ENCODE results near the gene ZNF524.

DNA sequence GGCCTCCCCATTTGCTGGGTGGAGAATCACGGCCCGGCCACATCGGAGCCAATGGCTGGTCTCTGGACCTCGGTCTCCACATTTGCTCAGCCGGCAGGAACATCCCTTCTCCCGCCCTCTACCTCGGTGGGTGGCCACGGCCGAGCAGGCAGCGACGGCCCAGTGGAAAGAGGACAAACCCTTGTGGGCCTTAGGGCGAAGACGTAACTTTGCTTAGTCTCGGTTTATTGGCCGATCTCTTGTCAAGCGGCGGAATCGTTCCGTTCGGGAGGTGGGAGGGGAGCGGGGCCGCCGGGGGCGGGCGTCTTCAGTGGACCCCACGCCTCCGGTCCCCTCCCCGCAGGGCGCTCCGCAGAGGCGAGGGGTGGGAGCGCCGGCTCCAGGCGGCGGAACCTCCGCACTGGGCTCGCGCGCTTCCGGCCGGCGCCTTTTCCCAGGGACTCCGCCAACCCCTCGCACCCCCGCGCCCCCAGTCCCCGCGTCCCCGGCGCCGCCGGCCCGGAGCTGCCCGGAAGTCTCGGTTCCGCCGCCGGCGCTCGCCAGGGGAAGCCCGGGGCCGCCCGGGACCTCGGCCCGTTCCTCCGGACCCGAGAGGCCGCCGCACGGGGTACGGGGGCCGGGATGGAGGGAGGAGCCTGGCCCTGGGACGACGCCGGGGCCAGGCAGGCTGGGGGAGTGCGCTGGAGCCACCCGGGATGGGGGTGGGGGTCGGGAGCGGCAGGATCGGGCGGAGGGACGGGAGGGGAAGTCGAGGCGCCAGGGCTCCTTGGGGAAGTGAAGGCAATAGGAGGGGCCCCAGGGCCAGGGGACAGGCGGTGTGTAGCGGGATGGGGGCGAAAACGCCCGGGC, 40.7 kb downstream of the ZNF524 start, which contains the start of gene ZNF580:
- TF ChIP-seq, protein P1, sequence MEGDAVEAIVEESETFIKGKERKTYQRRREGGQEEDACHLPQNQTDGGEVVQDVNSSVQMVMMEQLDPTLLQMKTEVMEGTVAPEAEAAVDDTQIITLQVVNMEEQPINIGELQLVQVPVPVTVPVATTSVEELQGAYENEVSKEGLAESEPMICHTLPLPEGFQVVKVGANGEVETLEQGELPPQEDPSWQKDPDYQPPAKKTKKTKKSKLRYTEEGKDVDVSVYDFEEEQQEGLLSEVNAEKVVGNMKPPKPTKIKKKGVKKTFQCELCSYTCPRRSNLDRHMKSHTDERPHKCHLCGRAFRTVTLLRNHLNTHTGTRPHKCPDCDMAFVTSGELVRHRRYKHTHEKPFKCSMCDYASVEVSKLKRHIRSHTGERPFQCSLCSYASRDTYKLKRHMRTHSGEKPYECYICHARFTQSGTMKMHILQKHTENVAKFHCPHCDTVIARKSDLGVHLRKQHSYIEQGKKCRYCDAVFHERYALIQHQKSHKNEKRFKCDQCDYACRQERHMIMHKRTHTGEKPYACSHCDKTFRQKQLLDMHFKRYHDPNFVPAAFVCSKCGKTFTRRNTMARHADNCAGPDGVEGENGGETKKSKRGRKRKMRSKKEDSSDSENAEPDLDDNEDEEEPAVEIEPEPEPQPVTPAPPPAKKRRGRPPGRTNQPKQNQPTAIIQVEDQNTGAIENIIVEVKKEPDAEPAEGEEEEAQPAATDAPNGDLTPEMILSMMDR (IDR thresholded peaks at IDR 0.05), result no peak
- TF ChIP-seq, protein P2, sequence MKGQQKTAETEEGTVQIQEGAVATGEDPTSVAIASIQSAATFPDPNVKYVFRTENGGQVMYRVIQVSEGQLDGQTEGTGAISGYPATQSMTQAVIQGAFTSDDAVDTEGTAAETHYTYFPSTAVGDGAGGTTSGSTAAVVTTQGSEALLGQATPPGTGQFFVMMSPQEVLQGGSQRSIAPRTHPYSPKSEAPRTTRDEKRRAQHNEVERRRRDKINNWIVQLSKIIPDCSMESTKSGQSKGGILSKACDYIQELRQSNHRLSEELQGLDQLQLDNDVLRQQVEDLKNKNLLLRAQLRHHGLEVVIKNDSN (CRISPR knock-in tag; IDR thresholded peaks at IDR 0.05), result no peak
- TF ChIP-seq, protein P3, sequence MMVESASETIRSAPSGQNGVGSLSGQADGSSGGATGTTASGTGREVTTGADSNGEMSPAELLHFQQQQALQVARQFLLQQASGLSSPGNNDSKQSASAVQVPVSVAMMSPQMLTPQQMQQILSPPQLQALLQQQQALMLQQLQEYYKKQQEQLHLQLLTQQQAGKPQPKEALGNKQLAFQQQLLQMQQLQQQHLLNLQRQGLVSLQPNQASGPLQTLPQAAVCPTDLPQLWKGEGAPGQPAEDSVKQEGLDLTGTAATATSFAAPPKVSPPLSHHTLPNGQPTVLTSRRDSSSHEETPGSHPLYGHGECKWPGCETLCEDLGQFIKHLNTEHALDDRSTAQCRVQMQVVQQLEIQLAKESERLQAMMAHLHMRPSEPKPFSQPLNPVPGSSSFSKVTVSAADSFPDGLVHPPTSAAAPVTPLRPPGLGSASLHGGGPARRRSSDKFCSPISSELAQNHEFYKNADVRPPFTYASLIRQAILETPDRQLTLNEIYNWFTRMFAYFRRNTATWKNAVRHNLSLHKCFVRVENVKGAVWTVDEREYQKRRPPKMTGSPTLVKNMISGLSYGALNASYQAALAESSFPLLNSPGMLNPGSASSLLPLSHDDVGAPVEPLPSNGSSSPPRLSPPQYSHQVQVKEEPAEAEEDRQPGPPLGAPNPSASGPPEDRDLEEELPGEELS (CRISPR knock-in tag; IDR thresholded peaks at IDR 0.05), result no peak; the same call in 1 of the 2 replicates
- TF ChIP-seq, protein P4, sequence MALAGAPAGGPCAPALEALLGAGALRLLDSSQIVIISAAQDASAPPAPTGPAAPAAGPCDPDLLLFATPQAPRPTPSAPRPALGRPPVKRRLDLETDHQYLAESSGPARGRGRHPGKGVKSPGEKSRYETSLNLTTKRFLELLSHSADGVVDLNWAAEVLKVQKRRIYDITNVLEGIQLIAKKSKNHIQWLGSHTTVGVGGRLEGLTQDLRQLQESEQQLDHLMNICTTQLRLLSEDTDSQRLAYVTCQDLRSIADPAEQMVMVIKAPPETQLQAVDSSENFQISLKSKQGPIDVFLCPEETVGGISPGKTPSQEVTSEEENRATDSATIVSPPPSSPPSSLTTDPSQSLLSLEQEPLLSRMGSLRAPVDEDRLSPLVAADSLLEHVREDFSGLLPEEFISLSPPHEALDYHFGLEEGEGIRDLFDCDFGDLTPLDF (CRISPR knock-in tag; IDR thresholded peaks at IDR 0.05), result no peak
- TF ChIP-seq ZNF121 (CRISPR knock-in tag; IDR thresholded peaks at IDR 0.05), result no peak
- no peak for TF ChIP-seq CREB1 (CRISPR knock-in tag; IDR thresholded peaks at IDR 0.05)
- TF ChIP-seq ZNF671 (CRISPR knock-in tag; IDR thresholded peaks at IDR 0.05), result no peak
- TF ChIP-seq TEAD4 (CRISPR knock-in tag; IDR thresholded peaks at IDR 0.05), result no peak
- no peak; the same call in 1 of the 2 replicates for TF ChIP-seq RELA (CRISPR knock-in tag; IDR thresholded peaks at IDR 0.05; ENCODE audit: borderline replicate concordance)
- TF ChIP-seq ZNF317 (CRISPR knock-in tag; IDR thresholded peaks at IDR 0.05; ENCODE audit: borderline replicate concordance, low read depth), result no peak

Measured in WTC11 (cell line).